CD4-positive, alpha-beta T cell treated with Interleukin-12 subunit alpha and Interleukin-12 subunit beta, for 1 hour (primary cell): Measurements from ENCODE around the gene FOXL1.

Experiments used
- DNase-seq: peaks from one replicate; pipeline ENCODE4 v3.0.0-alpha.2; 2020

Gene FOXL1

GRCh38 chr16:86608301-86608747 is 30.0 kb downstream of the FOXL1 start:
- no peak for DNase-seq

- DNase-seq, result no peak
These were observed 30.8 kb downstream of the FOXL1 start for GRCh38 chr16:86609115-86609514.

DNA sequence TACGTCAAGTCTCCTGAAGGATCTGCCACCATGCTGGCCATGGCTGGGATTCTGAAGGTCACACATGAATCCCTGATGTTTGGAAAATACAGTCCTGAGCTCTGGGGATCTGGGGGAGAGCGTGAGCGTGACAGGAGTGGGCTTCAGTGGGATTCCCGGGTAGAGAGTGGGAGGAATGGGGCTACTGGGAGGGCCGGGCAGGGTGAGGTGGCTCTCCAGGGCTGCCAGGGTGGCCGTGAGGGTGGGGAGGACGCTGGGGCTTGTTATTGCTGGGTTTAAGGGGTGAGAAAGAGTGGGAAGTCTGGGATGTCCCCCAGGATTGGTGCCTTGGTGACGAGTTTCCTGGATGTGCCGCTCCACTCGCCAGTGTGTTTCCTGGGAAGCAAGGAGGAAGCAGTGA is 31.3 kb downstream of the FOXL1 start:
- DNase-seq, result no peak

- DNase-seq, result no peak
These were observed 32.6 kb downstream of the FOXL1 start for GRCh38 chr16:86610779-86611524.

DNA sequence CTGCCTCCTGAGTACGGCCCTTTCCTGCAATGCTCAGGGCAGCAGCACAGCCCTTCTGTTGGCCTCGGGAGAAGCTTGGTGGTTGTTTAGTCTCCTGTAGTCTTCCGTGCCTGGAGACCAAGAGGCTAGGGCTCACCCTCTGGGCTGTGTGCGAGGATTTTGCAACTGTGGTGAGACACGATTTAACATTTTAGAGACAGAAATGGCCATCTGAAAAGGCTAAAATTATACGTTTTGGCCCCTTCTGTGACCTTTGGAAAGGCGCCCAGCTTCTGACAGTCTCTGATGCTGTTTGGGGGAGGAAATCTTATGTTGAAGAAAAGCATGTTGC is 33.1 kb downstream of the FOXL1 start:
- no peak for DNase-seq

DNA sequence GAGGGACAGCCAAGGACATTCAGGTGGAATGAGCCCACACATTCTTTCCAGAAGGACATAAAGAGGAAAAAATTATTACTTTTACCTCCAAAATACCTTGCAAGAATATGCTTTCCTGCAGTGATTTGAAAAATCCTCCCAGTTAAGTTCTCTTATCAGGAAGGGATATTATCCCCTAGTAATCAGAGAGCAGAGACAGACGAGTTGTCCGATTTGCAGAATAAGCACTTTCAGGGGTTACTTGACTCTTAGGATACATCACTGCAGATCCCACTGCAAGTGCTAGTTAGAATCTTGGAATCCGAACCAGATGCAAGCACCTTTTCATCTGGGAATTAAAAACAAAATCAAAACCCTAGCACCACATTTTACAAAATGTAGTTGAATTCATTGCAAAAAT is 33.6 kb downstream of the FOXL1 start:
- no peak for DNase-seq

- DNase-seq, result no peak
These were observed 36.4 kb downstream of the FOXL1 start for GRCh38 chr16:86614699-86615098.

DNA sequence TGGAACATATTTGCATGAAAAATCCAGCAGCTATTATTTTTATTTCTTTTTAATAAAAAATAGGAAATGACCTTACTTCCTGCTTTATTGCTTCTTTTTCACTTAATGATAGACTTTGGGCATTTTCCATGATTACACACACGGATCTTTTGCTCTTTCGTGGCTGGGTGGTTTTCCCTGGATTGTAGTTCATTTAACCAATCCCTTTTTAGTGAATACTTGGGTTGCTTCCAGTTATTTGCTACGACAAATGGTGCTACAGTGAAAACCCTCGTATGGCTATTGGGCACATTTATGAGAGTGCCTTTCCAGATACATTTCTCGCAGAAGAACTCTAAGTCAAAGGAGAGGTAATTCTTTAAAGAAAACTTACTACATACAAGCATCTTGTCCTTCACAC is 38.6 kb downstream of the FOXL1 start:
- DNase-seq, result no peak

GRCh38 chr16:86618431-86619238 is 40.3 kb downstream of the FOXL1 start:
- DNase-seq, result no peak

- no peak for DNase-seq
These were observed 41.0 kb downstream of the FOXL1 start for GRCh38 chr16:86619239-86619794.

DNA sequence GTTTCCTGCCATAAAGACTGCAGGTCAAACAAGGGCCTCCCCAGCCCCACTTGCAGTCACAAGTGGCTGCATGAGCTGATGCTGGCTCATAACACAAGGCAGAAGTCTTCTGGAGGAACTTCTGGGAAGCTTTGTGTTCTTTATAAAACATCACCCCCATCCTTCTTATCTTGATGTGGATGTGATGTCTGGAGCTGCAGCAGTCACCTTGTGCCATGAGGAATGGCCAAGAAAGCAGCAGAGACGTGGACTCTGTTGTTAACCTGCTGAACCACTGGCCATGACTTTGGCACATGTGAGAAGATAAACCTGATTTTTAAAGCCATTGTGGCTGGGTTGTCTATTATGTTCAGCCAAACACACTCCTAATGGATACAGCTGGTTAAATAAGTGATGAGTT is 41.8 kb downstream of the FOXL1 start:
- DNase-seq, result no peak

DNA sequence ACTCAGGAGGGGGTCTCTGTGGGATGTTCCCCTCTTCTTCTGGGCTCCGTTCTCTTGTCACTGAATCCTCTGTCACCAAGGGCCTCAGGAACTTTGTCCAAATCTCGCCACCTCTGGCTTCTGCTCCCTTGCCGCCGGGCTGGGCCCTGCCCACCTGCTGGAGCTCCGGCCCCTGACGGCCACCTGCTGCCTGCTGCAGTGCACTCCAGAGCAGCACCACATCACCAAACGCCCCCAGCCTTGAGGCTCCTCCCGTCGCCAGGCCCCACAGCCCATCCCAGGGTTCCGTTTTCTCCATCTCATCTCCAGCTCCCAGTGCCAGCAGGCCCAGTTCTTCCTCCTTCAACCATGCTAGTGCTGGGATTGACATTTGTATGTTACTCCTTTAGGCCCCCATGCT is 43.6 kb downstream of the FOXL1 start:
- DNase-seq, result no peak

DNA sequence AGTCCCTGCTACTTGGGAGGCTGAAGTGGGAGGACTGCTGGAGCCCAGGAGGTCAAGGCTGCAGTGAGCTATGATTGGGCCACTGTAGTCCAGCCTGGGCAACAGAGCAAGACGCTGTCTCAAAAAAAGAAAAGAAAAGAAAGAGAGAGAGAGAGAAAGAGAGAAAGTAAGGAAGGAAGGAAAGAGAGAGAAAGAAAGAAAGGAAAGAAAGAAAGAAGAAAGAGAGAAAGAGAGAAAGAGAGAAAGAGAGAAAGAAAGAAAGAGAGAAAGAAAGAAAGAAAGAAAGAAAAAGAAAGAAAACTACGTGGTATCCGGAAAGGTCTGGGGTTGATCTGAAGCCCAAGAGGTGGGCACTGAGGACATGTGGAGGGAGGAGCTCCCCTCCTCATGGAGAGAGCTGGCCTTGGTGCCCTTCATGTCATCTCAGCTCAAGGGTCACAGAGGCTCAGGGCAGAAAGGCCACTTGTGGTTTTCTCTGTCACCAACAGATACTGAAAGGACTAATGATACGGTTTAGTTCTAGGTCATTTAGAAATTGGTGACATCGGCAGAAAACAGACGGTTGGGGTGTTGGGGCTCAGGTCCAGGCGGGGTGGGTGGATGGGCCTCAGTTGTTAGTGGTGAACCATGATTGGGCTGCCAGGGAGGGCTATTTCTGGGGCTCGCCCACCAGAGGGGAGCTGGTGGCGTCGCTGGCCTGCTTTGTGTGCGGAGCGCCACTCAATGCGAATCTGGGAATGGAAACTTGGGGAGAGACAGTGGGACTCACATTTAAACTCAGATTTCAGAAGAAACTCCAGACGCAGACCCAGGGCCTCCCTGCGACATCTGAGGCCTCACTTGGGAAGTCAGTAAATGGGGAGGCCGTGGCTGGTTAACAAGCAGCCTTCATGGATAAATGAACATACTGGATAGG is 44.6 kb downstream of the FOXL1 start:
- no peak for DNase-seq

GRCh38 chr16:86625029-86625428 is 46.7 kb downstream of the FOXL1 start:
- DNase-seq, result no peak

DNA sequence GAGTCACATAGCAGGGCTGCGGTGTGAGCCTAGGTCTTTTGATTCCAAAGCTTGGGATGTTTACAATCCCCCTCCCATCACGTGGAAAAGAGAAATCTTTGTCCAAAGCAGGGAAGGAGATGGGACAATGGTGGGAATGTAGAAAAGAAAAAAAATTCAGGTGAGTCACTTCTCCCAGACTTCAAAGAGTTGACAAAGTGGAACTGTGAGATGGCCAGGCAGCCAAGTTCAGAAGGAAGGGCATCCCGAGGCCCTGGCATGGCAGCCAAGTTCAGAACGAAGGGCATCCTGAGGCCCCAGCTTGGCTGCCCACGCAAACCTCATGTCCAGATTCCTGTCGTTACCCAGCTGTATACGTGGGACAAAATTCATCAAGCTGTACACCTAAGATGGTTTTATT is 47.5 kb downstream of the FOXL1 start:
- no peak for DNase-seq

- DNase-seq, result no peak
These were observed 47.9 kb downstream of the FOXL1 start for GRCh38 chr16:86626284-86626683.

GRCh38 chr16:86626966-86627365 is 48.6 kb downstream of the FOXL1 start:
- no peak for DNase-seq

- no peak for DNase-seq
These were observed 50.3 kb downstream of the FOXL1 start for GRCh38 chr16:86628614-86629013.

- DNase-seq, result no peak
These were observed 52.1 kb downstream of the FOXL1 start for GRCh38 chr16:86630471-86630870.

- no peak for DNase-seq
These were observed 53.1 kb downstream of the FOXL1 start for GRCh38 chr16:86631444-86631843.
